Activated gamma-delta T cell (primary cell): Measurements from ENCODE around the gene PRPF40A.

Experiments used
- DNase-seq: peaks from one replicate; lab custom pipeline; 2025; lab: John Stamatoyannopoulos, UW

Gene PRPF40A

DNA sequence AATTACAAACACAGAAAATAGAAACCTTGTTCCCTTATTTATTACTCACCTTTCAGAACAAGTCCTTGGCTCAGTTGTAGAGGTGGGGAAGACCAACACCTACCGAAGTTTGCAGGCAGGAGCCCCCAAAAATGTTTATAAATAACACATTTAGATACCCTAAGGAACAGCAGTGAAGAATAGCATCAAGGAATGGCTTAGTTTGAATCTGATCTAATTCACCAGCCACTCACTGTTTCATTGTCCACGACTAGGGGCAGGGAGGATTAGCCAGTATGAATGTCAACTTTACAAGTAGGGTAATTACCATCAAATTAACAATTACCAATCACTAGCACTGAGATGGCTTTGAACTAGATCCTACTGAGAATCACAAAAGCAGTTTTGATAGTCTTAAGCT lies 65.4 kb downstream of the PRPF40A start:
- no peak for DNase-seq

GRCh38 chr2:152650768-152651371 lies 66.4 kb downstream of the PRPF40A start:
- no peak for DNase-seq

- DNase-seq: no peak
These were observed 67.3 kb downstream of the PRPF40A start for GRCh38 chr2:152649997-152650396.

DNA sequence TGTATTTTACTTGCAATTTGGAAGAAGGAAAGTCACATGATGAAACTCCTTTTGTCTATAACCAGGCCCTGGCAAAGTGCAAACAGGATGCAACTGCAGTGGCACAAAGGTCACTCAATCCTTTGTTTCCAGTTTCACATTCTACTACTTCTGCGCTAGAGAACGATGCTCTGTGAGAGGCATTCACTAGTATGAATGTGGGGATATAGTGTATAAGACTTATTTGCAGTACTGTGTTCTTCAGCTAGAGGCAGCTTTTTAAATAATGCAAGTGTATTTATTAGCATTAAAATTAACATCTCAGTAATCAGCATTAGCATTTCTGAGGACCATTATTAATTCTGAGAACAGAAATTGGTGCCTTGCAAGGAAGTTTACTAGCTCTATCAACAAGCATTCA lies 68.9 kb downstream of the PRPF40A start:
- no peak for DNase-seq

- DNase-seq: no peak
These were observed 69.7 kb downstream of the PRPF40A start for GRCh38 chr2:152647552-152647951.

DNA sequence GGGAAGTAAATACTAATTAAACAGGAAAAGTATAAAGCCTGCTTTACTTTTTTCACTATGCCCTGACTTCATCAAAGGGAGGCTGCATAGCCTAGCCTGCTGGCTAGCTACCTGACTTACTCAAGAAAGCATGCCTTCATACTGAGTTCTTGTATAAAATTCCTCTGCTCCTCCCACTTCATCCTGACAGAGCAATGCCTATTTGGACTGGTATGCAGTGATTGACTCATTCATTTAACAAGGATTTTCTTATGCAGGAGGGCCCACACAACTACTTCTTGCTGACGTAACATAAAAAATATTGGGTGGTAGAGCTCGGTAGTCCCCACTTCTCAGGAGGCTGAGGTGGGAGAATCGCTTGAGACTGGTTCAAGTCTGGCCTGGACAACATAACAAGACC lies 70.5 kb downstream of the PRPF40A start:
- no peak for DNase-seq

- DNase-seq: no peak
These were observed 71.0 kb downstream of the PRPF40A start for GRCh38 chr2:152646264-152646663.

- DNase-seq: no peak
These were observed 72.9 kb downstream of the PRPF40A start for GRCh38 chr2:152644189-152644873.

DNA sequence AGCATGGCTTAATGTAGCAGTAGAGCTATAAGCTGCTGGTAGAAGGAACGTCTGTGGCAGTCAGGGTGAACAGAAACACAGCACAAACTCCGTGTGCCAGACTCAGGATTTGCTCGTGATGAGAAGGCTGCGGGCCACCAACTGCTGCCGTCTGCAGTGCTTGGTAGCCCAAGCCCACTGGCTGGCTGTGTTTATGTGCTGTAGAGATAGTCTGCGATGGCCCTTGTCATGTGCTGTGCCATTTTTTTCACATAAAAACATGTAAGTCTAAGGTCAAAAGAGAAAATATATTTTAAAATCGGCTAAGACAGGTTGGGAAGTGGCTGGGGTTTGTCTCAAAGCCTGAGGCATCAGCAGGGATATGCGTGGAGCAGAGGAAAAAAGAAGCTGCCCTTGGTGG lies 78.7 kb downstream of the PRPF40A start:
- no peak for DNase-seq

DNA sequence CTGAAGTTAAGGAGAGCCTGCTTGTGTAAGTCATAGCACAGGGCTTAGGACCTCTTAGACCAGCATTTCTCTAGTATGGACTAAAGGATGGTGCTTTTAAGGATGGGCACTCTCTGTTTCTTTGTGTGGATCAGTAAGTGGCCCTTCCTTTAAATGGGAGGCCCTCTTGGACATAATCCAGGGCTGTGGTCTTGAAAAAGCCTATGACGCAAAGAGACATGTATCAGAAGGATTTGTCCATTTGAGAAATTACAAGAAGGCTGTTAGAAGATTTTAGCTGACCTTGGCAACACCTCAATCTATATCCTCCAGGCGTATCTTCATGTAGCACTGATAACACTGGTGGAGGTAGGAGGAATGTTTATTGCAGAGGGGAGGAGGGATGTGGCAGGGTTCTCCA lies 79.2 kb downstream of the PRPF40A start:
- DNase-seq: no peak

GRCh38 chr2:152637251-152637650 lies 80.0 kb downstream of the PRPF40A start:
- no peak for DNase-seq

DNA sequence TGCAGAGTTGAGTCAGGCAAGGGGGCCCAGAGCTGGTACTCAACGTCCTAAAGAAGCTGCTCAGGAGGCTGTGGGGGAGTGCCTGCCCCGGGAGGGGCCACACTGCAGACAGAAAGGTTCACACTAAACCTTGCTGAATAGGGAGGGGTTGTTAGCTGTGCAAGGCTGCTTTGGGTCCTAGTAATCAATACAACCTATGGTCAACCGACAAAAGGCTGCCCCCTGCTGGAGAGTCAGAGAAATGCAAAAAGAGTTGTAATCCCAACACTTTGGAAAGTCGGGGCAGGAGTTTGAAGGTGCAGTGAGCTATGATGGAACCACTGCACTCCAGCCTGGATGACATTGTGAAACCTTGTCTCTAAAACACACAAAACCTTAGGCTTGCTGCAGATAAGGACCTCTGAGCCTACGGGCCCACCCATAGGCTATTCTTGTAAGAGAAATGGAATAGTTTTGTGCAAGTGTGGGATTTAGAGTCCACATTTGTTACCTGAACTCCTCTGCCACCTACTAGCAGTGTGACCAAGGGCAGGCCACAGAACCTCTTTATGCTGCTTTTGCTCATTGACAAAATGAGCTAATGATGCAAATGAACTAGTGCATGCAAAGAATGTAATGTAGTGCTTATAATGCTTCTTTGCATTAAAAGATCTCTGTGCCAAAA lies 81.5 kb downstream of the PRPF40A start:
- no peak for DNase-seq

DNA sequence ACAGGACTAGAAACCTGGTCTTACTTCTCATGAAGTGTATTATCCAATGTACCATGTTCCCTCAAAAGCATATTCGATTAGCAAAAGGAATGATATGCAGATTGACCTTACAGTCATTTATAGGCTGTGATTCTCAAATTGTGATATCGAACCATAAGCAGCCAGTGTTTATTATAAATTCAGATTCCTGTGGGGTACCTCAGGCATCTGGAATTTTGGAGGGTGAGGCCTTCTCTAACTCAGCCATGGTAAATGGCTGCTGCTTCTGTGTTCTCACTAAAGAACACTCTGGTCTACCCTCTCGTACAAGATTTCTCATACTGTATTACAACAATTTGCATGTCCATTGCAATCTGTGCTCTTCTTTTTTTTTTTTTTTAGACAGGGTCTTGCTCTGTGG lies 84.5 kb downstream of the PRPF40A start:
- no peak for DNase-seq

GRCh38 chr2:152630466-152630865 lies 86.8 kb downstream of the PRPF40A start:
- no peak for DNase-seq

DNA sequence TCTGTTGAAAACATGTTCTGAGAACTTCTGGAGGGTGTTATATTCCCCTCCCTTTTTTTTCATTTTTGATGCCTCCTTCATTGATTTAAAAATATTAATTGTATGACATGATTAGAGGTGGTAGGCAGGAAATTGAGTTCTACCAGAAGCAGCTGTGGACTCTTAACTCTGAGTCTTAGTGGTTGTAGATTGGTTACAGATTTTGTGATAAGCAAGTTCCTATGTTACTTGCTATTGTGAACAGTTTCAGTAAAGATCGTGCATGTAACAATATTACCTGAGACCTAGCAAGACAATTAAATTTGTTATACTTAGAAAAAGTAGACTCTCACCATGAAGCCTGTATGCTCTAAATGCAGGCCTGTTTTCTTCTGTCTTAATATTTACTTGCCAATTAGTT lies 88.1 kb downstream of the PRPF40A start:
- DNase-seq: no peak

DNA sequence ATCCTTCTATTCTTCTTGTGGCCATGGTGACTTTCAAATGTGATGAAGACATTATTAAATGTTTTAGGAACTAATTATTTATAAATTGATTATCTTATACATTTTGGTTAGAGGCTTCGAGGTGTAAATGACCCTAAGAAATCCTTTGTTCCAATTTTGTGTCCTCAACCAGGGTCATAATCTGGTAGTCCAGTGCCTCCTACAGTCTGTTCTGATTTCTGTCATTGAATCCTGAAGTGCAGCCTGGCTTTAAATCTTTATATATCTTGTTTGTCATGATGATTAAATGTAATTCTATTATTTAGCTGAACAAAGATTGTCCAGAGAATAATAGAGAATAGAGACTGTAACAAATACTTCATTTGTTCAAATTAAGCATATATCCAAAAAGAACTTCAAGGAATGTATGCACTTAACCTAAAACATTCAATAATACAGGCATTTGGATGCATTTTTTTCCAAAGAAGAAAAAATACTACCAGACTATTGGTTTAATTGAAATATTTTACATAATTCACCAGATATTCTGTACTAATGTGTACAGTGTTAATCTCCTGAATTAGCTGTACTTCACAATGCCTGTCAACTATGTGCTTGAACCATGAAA lies 89.8 kb downstream of the PRPF40A start:
- no peak for DNase-seq

- DNase-seq: no peak
These were observed 90.3 kb downstream of the PRPF40A start for GRCh38 chr2:152626911-152627339.

GRCh38 chr2:152624805-152625204 lies 92.5 kb downstream of the PRPF40A start:
- no peak for DNase-seq

- DNase-seq: no peak
These were observed 93.5 kb downstream of the PRPF40A start for GRCh38 chr2:152623775-152624174.

GRCh38 chr2:152623076-152623740 lies 94.1 kb downstream of the PRPF40A start:
- no peak for DNase-seq

GRCh38 chr2:152622219-152622618 lies 95.0 kb downstream of the PRPF40A start:
- DNase-seq: no peak

DNA sequence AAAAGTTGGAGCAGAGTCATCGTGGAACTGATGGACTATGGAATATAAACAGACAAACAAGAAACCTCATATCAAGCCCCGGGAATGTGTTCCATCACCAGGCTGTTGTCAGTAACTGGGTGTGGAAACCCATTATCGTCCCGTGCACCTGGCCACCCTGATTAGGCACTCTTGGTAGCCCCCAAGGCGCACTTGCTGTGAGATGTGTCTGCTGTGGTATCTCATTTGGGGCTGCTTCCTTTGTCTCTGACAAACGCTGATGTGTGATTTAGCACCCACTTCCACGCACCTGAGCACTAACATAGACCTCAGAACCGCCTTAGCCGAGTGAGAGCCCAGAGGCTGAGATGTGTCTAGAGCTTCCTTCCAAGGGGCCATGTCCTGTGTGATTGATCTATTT lies 96.3 kb downstream of the PRPF40A start:
- no peak for DNase-seq
